ENCODE results near the gene SFSWAP.
"Not testable (repeated sequence)": the region's sequence is repeated elsewhere in the genome, so short reads cannot be mapped to it uniquely, and the experiment has no call there.

The SFSWAP gene

DNA sequence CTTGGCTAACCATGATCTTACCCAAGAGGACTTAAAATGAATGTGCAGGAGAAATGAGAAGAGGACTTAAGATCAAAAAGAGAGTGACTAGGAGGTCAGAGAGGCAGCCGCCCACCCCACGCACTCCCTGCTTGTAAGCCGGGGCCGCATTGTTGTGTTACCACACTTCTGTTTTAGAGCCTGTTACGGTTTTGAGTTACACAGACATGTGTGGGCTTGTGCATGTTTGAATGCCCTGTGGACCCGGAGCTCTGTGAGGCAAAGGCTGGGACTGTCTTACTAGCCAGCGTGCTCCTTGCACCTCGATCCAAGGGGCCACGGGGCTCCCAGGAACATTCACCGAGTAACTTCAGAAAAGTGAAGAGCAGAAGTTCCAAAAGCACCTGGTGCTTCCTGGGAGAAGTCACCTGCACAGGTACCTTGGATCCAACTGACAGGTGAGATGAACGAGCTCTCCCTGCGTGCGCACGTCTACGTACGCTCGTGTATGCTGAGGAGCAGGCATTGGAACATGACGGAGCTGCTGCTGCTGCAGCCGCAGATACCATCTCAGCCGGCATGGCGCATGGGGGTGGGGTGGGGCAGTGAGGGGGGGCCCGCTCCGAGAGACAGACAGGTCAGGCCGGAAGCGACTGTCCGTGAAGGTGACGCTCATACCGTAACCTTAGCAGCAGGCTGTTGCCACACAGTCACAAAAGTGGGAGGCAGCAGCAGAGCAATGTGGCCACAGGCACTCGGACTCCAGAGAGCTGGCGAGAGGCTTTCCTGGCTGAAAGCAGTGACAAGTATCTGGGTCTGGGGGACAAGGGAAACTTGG, 23.7 kb downstream of the SFSWAP start:
- H3K4me3 ChIP-seq (ENCODE audit: low read depth in 1 of 2, low read length in 2 of 2), result no peak overlapping the region
- H3K36me3 ChIP-seq (ENCODE audit: control insufficient read depth in 1 of 2, insufficient read depth in 2 of 2, low read length in 2 of 2), result peaks cover 40 to 77% of the 10 kb centered on the region in 2 donors
- no peaks in the 10 kb centered on the region for H3K9me3 ChIP-seq (ENCODE audit: control insufficient read depth in 1 of 2, low read length in 2 of 2)
- no peak overlapping the region for H3K9ac ChIP-seq (ENCODE audit: low read depth in 1 of 2, low read length in 2 of 2)
- no peak overlapping the region for H3K27ac ChIP-seq (ENCODE audit: low read depth, low read length)
- H3K4me1 ChIP-seq (ENCODE audit: control insufficient read depth in 1 of 2, insufficient read depth in 2 of 2, low read length in 2 of 2), result no peaks in the 10 kb centered on the region
- no peaks in the 10 kb centered on the region for H3K27me3 ChIP-seq (ENCODE audit: control insufficient read depth in 1 of 2, insufficient read depth in 2 of 2, low read length in 2 of 2)

DNA sequence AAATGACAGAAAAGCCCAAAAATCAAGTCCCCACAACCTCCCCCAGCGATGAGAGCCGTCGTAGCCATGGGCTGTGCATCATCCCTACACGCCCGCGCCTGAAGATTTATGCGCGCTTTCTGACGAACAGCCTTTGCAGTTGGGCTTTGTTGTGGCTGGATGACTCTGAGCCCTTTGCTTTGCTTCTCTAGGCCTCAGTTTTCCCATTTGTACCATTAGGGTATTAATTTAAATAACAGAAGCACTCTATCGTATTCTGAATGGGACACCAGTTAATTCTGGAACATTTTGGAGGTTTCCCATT, 24.2 kb downstream of the SFSWAP start:
- Histone ChIP-seq H3K9me3 (ENCODE audit: control insufficient read depth in 1 of 2, low read length in 2 of 2) (no peaks in the 10 kb centered on the region), H3K36me3 (ENCODE audit: control insufficient read depth in 1 of 2, insufficient read depth in 2 of 2, low read length in 2 of 2) (peaks cover 40 to 75% of the 10 kb centered on the region in 2 donors)

DNA sequence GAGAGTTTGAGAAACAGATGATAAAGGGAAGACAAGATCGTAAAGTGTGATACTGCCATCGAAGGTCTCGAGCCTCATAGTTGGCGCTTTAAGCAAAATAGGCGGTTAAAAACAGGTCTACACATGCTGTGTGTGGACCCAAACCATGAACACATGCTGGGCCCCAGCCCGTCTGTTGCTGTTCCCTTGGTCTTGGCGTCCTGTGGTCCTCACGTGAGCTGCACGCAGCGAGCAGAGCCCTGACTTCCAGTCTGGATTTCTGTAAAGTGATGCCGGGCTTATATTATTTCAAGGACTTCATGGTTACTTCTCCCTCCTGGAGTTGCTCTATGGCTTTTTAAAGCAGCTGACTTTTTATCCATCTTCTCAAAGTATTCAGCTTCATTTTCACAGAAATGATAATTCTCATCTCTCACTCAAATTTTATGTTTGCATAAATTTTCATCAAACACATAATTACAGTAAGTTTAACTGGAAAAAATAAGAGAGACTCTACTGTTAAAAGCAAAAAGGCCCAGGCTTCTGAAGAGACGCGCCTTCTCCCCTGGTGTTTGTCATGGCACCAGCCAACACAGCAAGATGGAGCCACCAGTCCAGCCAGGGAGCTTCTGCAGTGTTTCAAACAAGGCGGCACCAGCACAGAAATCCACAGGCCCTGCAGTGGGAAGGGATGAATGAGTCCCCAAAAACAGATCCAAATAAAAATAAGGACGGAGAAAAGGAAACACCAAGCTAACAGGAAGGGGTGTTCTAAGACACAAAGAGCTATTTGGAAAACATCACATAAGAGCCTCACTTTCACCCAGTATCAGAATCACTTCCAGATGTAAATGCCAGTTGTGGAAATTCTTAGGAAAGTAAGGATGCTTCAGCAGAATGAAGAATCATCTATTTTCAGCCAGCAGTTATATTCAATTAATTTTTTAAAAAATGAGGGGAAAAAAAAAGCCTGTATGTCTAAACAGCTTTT, 24.9 kb downstream of the SFSWAP start:
- Histone ChIP-seq H3K36me3 (ENCODE audit: control insufficient read depth in 1 of 2, insufficient read depth in 2 of 2, low read length in 2 of 2) (peaks cover 33 to 74% of the 10 kb centered on the region in 2 donors), H3K27me3 (ENCODE audit: control insufficient read depth in 1 of 2, insufficient read depth in 2 of 2, low read length in 2 of 2) (no peaks in the 10 kb centered on the region), H3K9me3 (ENCODE audit: control insufficient read depth in 1 of 2, low read length in 2 of 2) (no peaks in the 10 kb centered on the region), H3K27ac (ENCODE audit: low read depth, low read length) (no peak overlapping the region), H3K4me1 (ENCODE audit: control insufficient read depth in 1 of 2, insufficient read depth in 2 of 2, low read length in 2 of 2) (no peaks in the 10 kb centered on the region), H3K9ac (ENCODE audit: low read depth in 1 of 2, low read length in 2 of 2) (no peak overlapping the region), H3K4me3 (ENCODE audit: low read depth in 1 of 2, low read length in 2 of 2) (no peak overlapping the region)

More for the DNA sequence above, 24.2 kb downstream of the SFSWAP start:
- H3K9ac ChIP-seq (ENCODE audit: low read depth in 1 of 2, low read length in 2 of 2), result no peak overlapping the region
- no peak overlapping the region for H3K27ac ChIP-seq (ENCODE audit: low read depth, low read length)
- H3K4me1 ChIP-seq (ENCODE audit: control insufficient read depth in 1 of 2, insufficient read depth in 2 of 2, low read length in 2 of 2), result no peaks in the 10 kb centered on the region
- H3K27me3 ChIP-seq (ENCODE audit: control insufficient read depth in 1 of 2, insufficient read depth in 2 of 2, low read length in 2 of 2), result no peaks in the 10 kb centered on the region
- H3K4me3 ChIP-seq (ENCODE audit: low read depth in 1 of 2, low read length in 2 of 2), result no peak overlapping the region

DNA sequence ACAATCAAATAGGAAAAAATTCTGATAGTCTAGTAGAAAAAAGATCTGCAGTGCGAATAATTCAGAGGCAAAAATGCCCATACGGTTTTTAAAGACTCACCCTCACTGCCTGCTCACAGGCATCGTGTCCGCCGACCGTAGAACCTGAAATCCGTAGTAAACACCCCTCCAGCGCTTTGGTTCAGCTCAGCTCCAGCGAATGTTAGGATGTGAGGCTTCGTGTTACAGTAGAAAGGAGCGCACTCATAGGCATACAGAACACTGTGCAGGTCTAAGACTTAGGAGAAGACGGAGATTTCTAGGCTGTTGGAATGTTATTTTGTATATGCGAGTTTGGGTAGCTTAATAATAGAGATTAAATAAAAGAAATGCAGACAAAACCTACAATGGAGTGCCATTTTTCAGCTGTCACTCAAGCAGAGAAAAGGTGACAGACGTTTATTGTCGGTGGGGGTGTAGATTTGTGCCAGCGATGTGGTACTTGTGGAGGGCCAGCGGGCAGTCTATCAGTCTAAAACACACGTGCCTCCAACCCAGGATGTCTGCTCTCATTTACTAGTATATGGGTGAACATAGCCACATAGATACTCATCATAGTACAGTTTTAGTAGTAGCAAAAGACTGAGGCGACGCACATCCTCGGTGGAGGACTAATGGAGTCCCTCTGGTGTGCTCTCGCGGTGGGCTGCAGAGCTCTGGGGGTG, 25.7 kb downstream of the SFSWAP start:
- peaks cover 31 to 72% of the 10 kb centered on the region in 2 donors for H3K36me3 ChIP-seq (ENCODE audit: control insufficient read depth in 1 of 2, insufficient read depth in 2 of 2, low read length in 2 of 2)

DNA sequence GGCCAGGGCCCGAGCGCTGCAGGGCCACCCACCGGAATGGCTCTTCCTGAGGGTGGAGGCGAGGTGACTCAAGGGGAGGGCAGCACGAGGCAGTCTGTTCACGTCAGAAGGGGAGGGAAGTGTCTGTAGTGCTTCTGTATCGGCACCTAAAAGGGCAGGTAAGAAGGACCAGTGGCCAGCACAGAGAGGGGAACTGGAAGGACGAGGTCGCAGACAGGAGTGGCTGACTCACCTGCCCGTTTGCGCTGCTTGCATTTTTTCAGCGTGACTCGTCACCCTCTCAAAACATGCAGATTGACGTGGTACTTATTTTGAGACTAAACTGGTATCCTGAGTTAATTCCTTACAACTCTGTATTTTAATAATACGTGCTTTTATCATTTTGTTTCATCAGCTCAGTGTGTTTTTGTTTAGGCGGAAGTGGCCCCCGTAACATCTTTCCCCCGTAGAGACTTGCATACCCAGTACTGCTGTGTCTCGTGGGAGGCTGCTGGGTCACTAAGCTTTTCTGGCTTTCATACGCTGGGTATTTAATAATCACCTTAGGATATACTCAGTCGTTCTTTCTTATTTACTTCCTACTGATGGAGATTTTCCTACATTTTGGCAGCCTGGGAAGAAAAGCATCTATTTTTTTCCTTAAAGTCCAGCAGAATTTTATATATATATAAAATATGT, 26.4 kb downstream of the SFSWAP start:
- Histone ChIP-seq H3K9ac (ENCODE audit: low read depth in 1 of 2, low read length in 2 of 2) (no peak overlapping the region), H3K27me3 (ENCODE audit: control insufficient read depth in 1 of 2, insufficient read depth in 2 of 2, low read length in 2 of 2) (no peaks in the 10 kb centered on the region), H3K4me3 (ENCODE audit: low read depth in 1 of 2, low read length in 2 of 2) (no peak overlapping the region), H3K9me3 (ENCODE audit: control insufficient read depth in 1 of 2, low read length in 2 of 2) (no peaks in the 10 kb centered on the region), H3K27ac (ENCODE audit: low read depth, low read length) (no peak overlapping the region), H3K36me3 (ENCODE audit: control insufficient read depth in 1 of 2, insufficient read depth in 2 of 2, low read length in 2 of 2) (peaks cover 29 to 76% of the 10 kb centered on the region in 2 donors), H3K4me1 (ENCODE audit: control insufficient read depth in 1 of 2, insufficient read depth in 2 of 2, low read length in 2 of 2) (no peaks in the 10 kb centered on the region)

More for the DNA sequence above, 25.7 kb downstream of the SFSWAP start:
- H3K9ac ChIP-seq (ENCODE audit: low read depth in 1 of 2, low read length in 2 of 2), result no peak overlapping the region
- no peak overlapping the region for H3K27ac ChIP-seq (ENCODE audit: low read depth, low read length)
- H3K9me3 ChIP-seq (ENCODE audit: control insufficient read depth in 1 of 2, low read length in 2 of 2), result no peaks in the 10 kb centered on the region
- H3K27me3 ChIP-seq (ENCODE audit: control insufficient read depth in 1 of 2, insufficient read depth in 2 of 2, low read length in 2 of 2), result no peaks in the 10 kb centered on the region
- H3K4me1 ChIP-seq (ENCODE audit: control insufficient read depth in 1 of 2, insufficient read depth in 2 of 2, low read length in 2 of 2), result no peaks in the 10 kb centered on the region
- H3K4me3 ChIP-seq (ENCODE audit: low read depth in 1 of 2, low read length in 2 of 2), result no peak overlapping the region

DNA sequence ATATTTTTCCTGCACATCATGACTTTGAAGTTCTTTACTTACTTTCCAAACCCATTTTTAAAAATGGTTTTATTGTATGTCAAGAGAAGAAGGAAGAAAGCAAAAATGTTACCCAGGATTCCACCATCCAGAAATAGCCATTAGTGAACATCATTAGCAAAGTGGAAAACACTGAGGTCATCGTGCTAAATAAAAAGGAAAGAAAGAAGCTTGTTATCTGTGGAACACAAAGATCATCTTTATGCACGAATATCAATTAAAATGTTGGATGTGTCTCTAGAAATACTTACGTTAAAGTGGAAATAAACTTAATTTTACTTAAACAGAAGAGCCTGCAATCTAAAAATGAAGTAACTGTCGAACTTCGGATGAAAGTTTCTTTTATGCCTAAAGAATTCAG, 27.3 kb downstream of the SFSWAP start:
- Histone ChIP-seq H3K36me3 (ENCODE audit: control insufficient read depth in 1 of 2, insufficient read depth in 2 of 2, low read length in 2 of 2) (peaks cover 21 to 76% of the 10 kb centered on the region in 2 donors), H3K27me3 (ENCODE audit: control insufficient read depth in 1 of 2, insufficient read depth in 2 of 2, low read length in 2 of 2) (no peaks in the 10 kb centered on the region), H3K4me1 (ENCODE audit: control insufficient read depth in 1 of 2, insufficient read depth in 2 of 2, low read length in 2 of 2) (no peaks in the 10 kb centered on the region), H3K4me3 (ENCODE audit: low read depth in 1 of 2, low read length in 2 of 2) (no peak overlapping the region), H3K9ac (ENCODE audit: low read depth in 1 of 2, low read length in 2 of 2) (no peak overlapping the region), H3K9me3 (ENCODE audit: control insufficient read depth in 1 of 2, low read length in 2 of 2) (no peaks in the 10 kb centered on the region), H3K27ac (ENCODE audit: low read depth, low read length) (no peak overlapping the region)

DNA sequence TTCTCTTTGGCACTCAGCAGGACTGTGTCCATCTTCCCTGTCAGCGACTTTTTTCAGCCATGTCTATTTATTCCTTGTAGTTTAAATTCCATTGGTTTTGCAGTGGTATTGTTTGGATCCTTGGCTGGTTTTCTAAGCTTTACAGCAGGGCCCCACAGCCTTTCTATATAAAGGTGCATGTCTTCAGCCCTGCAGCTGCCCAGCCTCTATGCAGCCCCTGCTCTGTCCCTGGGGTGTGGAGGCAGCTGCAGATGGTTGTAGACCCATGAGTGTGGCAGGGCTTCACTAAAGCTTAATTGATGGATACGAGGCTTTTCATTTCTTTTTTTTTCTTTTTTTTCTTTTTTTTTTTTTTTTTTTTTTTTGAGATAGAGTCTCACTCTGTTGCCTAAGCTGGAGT, 29.7 kb downstream of the SFSWAP start:
- no peaks in the 10 kb centered on the region for H3K4me1 ChIP-seq (ENCODE audit: control insufficient read depth in 1 of 2, insufficient read depth in 2 of 2, low read length in 2 of 2)
- H3K27me3 ChIP-seq (ENCODE audit: control insufficient read depth in 1 of 2, insufficient read depth in 2 of 2, low read length in 2 of 2), result no peaks in the 10 kb centered on the region
- no peak overlapping the region for H3K27ac ChIP-seq (ENCODE audit: low read depth, low read length)
- H3K4me3 ChIP-seq (ENCODE audit: low read depth in 1 of 2, low read length in 2 of 2), result no peak overlapping the region
- H3K36me3 ChIP-seq (ENCODE audit: control insufficient read depth in 1 of 2, insufficient read depth in 2 of 2, low read length in 2 of 2), result peaks cover 5 to 70% of the 10 kb centered on the region in 2 donors
- H3K9ac ChIP-seq (ENCODE audit: low read depth in 1 of 2, low read length in 2 of 2), result no peak overlapping the region
- H3K9me3 ChIP-seq (ENCODE audit: control insufficient read depth in 1 of 2, low read length in 2 of 2), result no peaks in the 10 kb centered on the region

DNA sequence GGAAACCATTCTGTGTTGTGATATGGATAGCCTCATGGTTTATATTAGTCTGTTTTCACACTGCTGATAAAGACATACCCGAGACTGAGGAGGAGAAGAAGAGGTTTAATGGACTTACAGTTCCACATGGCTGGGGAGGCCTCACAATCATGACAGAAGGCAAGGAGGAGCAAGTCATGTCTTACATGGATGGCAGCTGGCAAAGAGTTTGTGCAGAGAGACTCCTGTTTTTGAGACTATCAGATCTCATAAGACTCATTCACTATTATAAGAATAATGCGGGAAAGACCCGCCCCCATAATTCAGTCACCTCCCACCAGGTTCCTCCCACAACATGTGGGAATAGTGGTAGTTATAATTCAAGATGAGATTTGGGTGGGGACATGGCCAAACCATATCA, 31.9 kb downstream of the SFSWAP start:
- not testable (repeated sequence) for H3K4me3 ChIP-seq (ENCODE audit: low read depth in 1 of 2, low read length in 2 of 2); H3K4me1 ChIP-seq (ENCODE audit: control insufficient read depth in 1 of 2, insufficient read depth in 2 of 2, low read length in 2 of 2); H3K9ac ChIP-seq (ENCODE audit: low read depth in 1 of 2, low read length in 2 of 2); H3K27ac ChIP-seq (ENCODE audit: low read depth, low read length); H3K27me3 ChIP-seq (ENCODE audit: control insufficient read depth in 1 of 2, insufficient read depth in 2 of 2, low read length in 2 of 2); H3K9me3 ChIP-seq (ENCODE audit: control insufficient read depth in 1 of 2, low read length in 2 of 2)
- peaks cover 15 to 71% of the 10 kb centered on the region in 2 donors for H3K36me3 ChIP-seq (ENCODE audit: control insufficient read depth in 1 of 2, insufficient read depth in 2 of 2, low read length in 2 of 2)

DNA sequence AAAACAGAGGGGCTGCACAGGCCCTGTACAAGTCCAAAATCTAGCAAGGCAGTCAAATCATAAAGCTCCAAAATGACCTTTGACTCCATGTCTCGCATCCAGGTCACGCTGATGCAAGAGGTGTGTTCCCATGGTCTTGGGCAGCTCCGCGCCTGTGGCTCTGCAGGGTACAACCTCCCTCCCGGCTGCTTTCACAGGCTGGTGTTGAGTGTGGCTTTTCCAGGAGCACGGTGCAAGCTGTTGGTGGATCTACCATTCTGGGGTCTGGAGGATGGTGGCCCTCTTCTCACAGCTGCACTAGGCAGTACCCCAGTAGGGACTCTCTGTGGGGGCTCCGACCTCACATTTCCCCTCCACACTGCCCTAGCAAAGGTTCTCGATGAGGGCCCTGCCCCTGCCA, 32.5 kb downstream of the SFSWAP start:
- H3K9me3 ChIP-seq (ENCODE audit: control insufficient read depth in 1 of 2, low read length in 2 of 2); H3K27ac ChIP-seq (ENCODE audit: low read depth, low read length); H3K27me3 ChIP-seq (ENCODE audit: control insufficient read depth in 1 of 2, insufficient read depth in 2 of 2, low read length in 2 of 2); H3K9ac ChIP-seq (ENCODE audit: low read depth in 1 of 2, low read length in 2 of 2); H3K4me1 ChIP-seq (ENCODE audit: control insufficient read depth in 1 of 2, insufficient read depth in 2 of 2, low read length in 2 of 2); H3K4me3 ChIP-seq (ENCODE audit: low read depth in 1 of 2, low read length in 2 of 2): not testable (repeated sequence)
- peaks cover 15 to 73% of the 10 kb centered on the region in 2 donors for H3K36me3 ChIP-seq (ENCODE audit: control insufficient read depth in 1 of 2, insufficient read depth in 2 of 2, low read length in 2 of 2)

All from duodenal mucosa (tissue), 2 donors.